Measurements from ENCODE around the gene SNX13. TPM values are rescaled to one million over a fixed set of nuclear protein-coding genes. Genes with fewer than 3 reads are reported as not detected.

The SNX13 gene
- total and polyA plus RNA-seq, 12 donors: 7.1 to 57.7 (median 44.6) TPM

DNA sequence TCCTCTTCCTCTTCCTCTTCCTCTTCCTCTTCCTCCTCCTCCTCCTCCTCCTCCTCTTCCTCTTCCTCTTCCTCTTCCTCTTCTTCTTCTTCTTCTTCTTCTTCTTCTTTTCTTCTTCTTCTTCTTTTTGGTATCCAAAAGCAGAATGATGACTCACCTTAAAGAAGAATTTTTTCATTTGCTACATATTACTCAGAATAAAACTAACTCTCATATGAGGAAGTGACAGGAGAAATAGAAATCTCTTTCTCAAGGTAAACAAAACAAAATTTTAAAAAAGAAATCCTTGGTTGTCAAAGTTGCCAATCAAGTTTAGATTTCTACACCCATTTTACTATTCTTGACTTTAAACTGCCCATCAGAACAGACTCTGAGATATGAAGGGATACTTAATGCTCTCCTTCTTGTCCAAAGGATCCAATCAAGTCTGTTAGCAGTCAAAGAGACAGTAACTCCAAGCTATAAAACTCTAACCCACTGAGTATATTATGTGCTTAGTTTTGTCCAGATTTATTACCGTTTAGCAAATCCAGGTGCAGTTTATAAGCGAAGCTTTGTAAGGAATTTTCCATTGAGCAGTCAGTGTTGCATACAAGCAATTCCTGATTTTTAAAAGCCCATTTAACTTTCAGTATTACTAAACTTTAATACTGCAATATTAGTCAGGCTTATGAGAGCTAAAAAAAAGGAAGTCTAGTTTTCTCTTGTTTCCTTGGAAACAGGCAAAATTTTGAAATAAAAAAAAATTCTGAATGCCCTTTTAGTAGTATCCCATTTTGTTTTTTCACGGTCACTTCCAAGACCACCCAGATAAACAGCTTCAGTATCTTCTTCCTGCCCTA lies 43.1 kb upstream of the SNX13 start:
- no peak for ATAC-seq
- no peak for DNase-seq
- no peaks in the 10 kb centered on the region for H3K27me3 ChIP-seq
- no peak overlapping the region for H3K27ac ChIP-seq
- intact Hi-C loops (cut with DNase I): no loop called here
- WGBS, 2 donors: 79 to 89% methylated on average over 3 of the region's 3 CpGs
- no peak overlapping the region for H3K4me3 ChIP-seq
- peaks cover 0 to 10% (median 0%) of the 10 kb centered on the region in 9 donors for H3K4me1 ChIP-seq
- H3K36me3 ChIP-seq: no peaks in the 10 kb centered on the region
- TF ChIP-seq, protein P1, sequence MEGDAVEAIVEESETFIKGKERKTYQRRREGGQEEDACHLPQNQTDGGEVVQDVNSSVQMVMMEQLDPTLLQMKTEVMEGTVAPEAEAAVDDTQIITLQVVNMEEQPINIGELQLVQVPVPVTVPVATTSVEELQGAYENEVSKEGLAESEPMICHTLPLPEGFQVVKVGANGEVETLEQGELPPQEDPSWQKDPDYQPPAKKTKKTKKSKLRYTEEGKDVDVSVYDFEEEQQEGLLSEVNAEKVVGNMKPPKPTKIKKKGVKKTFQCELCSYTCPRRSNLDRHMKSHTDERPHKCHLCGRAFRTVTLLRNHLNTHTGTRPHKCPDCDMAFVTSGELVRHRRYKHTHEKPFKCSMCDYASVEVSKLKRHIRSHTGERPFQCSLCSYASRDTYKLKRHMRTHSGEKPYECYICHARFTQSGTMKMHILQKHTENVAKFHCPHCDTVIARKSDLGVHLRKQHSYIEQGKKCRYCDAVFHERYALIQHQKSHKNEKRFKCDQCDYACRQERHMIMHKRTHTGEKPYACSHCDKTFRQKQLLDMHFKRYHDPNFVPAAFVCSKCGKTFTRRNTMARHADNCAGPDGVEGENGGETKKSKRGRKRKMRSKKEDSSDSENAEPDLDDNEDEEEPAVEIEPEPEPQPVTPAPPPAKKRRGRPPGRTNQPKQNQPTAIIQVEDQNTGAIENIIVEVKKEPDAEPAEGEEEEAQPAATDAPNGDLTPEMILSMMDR (IDR thresholded peaks at IDR 0.05): no peak
- peaks cover 0 to 16% (median 2%) of the 10 kb centered on the region in 11 donors for H3K9me3 ChIP-seq

DNA sequence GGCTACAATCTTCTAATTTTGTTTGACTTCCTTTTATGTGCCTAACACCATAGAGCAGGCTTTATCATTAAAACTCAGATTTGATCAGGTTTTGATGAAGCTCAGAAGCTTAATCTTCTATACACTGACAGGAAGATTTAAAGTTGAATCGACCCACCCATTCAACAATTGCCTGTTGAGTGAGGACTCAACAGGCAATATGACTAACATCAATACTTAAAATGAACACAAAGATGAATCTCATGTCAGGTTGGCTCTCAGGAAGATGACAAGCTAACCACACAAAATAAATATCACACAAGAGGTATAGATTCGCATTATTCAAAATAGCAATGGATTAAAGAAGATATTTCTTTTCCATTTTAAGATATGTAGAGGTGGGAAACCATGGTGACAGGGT lies 36.7 kb upstream of the SNX13 start:
- no peak for DNase-seq
- Histone ChIP-seq H3K27ac (no peak overlapping the region), H3K4me3 (no peak overlapping the region), H3K36me3 (no peaks in the 10 kb centered on the region), H3K9me3 (peaks cover 0 to 14% (median 2%) of the 10 kb centered on the region in 11 donors), H3K4me1 (no peaks in the 10 kb centered on the region), H3K27me3 (no peaks in the 10 kb centered on the region)
- WGBS, 2 donors: 45 to 48% methylated on average over 2 of the region's 2 CpGs
- TF ChIP-seq, protein P1 (IDR thresholded peaks at IDR 0.05): no peak
- ATAC-seq: no peak
- intact Hi-C loops (cut with DNase I): loop anchor here in 4 of 10 donors (10.0 kb wide), 1 partner anchor 368 kb away; no protein-coding TSS in a partner anchor

DNA sequence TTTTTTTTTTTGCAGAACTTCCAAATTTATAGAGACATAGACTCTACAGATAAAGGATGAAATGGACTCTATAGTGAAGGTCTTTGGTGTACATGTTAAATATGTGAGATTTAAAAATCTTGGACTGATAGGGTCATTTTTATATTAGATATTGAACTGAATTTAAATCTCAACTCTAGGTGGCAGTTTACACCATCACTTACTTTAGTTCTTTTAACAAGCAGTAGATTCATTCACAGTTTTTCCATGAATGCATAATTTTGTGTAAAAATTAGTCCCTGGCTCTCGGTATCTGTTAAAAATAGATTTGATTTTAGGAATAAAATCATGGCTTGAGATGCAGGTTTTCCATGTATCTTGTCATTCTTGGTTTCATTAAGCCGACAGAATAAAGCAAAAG lies 31.1 kb upstream of the SNX13 start:
- ATAC-seq (no peak), DNase-seq (no peak)
- intact Hi-C loops (cut with DNase I): loop anchor here in 6 of 10 donors (1.0 to 10.0 kb wide), 3 partner anchors 19 to 376 kb away; no protein-coding TSS in a partner anchor
- 66 to 72% methylated on average over 2 of the region's 2 CpGs for WGBS, 2 donors
- no peaks in the 10 kb centered on the region for H3K4me1 ChIP-seq
- H3K36me3 ChIP-seq: no peaks in the 10 kb centered on the region
- TF ChIP-seq, protein P1 (IDR thresholded peaks at IDR 0.05): peak in 6 of 9 donors; percentile 22 to 48 (median 39)
- no peak overlapping the region for H3K4me3 ChIP-seq
- H3K9me3 ChIP-seq: no peaks in the 10 kb centered on the region
- H3K27me3 ChIP-seq: no peaks in the 10 kb centered on the region
- H3K27ac ChIP-seq: no peak overlapping the region

DNA sequence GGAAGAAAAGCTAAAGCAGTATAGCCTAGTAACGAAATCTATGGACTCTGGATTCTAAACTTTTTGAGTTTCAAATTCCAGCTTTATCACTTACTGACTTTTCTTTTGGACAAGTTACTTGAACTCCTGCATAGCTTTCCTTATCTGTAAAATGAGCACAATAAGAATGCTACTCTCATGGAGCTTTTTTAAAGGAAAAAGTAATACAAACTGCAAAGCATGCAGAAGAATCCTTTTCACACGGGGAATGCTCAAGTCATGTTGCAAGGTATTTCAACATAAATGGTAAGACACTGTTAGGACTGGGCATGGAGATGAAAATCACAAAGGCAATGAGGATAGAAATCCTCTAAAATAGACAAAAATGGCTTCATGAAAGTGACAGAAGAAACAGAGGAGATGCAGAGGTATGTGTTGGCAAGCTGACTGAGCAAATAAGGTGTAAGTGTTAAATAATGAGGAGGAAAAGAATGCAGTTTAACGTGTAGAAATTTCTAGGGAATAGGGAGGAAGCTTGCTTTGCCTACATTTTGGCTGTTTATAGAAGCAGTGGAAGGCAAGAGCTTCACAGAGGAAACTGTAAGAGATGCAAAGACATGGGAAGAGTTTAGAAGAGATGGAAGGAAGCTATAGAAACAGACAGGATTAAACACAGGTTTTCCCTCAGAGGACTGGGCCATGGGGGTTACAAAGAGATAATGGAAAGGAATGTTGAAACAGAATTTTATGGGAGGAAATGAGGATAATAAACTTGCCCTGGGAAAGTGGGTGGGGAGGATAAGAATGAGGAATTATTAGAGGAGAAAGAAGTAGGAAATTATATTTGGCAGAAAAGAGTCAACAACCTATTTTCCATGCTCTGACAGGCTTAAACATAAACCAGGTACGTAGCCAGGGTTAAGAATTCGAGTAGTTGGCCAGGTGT lies 28.8 kb upstream of the SNX13 start:
- intact Hi-C loops (cut with DNase I): loop anchor here in 3 of 10 donors (10.0 kb wide), 3 partner anchors 194 to 376 kb away; no protein-coding TSS in a partner anchor
- Histone ChIP-seq H3K4me1 (no peaks in the 10 kb centered on the region), H3K36me3 (no peaks in the 10 kb centered on the region), H3K27me3 (no peaks in the 10 kb centered on the region), H3K9me3 (no peaks in the 10 kb centered on the region), H3K4me3 (no peak overlapping the region), H3K27ac (no peak overlapping the region)
- TF ChIP-seq, protein P1 (IDR thresholded peaks at IDR 0.05): no peak
- ATAC-seq: no peak
- no peak for DNase-seq
- WGBS, 2 donors: 63 to 71% methylated on average over 5 of the region's 5 CpGs
